Body of pancreas (tissue), 4 donors: ENCODE measurements around the gene ADGRF5.

Experiments
- POLR2A ChIP-seq, 3 donors: fragments of 450-650 bp; IDR thresholded peaks; one replicate each; pipeline ENCODE4 v1.6.1; 2016; ENCODE audit warnings: antibody characterized with exemption in 3 of 3, mild to moderate bottlenecking in 2 of 3
- TF ChIP-seq, protein P1 (sequence below), 7 experiments: fragments of 450-650 bp in 4 of 7; fragments of 200-600 bp in 3 of 7; sonication (generic) in 3 of 7; IDR thresholded peaks; one replicate each; pipeline ENCODE4 v1.5.1; 2016 to 2019; ENCODE audit warnings: antibody characterized with exemption in 7 of 7

DNA sequence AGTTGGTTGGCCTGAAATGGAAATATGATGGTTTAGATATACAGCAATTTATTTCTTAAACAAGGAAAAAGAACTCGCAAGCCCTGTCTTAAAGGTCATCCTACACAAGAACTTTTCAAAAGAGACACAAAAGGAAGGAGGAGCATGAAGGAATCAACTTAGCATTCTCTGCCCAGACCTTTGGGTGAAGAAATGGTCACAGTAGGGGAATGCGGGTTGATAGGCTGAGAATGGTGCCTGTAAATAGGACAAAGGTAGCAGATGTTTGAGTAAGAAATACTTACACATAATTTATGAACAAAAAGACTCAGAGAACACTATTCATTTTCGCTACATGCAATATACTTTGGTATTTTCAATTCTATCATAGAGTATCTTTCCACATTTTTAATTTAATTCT lies 15.0 kb downstream of the ADGRF5 start:
- TF ChIP-seq, protein P1, sequence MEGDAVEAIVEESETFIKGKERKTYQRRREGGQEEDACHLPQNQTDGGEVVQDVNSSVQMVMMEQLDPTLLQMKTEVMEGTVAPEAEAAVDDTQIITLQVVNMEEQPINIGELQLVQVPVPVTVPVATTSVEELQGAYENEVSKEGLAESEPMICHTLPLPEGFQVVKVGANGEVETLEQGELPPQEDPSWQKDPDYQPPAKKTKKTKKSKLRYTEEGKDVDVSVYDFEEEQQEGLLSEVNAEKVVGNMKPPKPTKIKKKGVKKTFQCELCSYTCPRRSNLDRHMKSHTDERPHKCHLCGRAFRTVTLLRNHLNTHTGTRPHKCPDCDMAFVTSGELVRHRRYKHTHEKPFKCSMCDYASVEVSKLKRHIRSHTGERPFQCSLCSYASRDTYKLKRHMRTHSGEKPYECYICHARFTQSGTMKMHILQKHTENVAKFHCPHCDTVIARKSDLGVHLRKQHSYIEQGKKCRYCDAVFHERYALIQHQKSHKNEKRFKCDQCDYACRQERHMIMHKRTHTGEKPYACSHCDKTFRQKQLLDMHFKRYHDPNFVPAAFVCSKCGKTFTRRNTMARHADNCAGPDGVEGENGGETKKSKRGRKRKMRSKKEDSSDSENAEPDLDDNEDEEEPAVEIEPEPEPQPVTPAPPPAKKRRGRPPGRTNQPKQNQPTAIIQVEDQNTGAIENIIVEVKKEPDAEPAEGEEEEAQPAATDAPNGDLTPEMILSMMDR (IDR thresholded peaks at IDR 0.05): no peak
- no peak for TF ChIP-seq POLR2A (IDR thresholded peaks at IDR 0.05)
